ENCODE data around the gene ECE2. TPM values are rescaled to one million over a fixed set of nuclear protein-coding genes. Genes with fewer than 3 reads are reported as not detected.

Gene ECE2
- total and polyA plus RNA-seq, 4 donors = not detected

DNA sequence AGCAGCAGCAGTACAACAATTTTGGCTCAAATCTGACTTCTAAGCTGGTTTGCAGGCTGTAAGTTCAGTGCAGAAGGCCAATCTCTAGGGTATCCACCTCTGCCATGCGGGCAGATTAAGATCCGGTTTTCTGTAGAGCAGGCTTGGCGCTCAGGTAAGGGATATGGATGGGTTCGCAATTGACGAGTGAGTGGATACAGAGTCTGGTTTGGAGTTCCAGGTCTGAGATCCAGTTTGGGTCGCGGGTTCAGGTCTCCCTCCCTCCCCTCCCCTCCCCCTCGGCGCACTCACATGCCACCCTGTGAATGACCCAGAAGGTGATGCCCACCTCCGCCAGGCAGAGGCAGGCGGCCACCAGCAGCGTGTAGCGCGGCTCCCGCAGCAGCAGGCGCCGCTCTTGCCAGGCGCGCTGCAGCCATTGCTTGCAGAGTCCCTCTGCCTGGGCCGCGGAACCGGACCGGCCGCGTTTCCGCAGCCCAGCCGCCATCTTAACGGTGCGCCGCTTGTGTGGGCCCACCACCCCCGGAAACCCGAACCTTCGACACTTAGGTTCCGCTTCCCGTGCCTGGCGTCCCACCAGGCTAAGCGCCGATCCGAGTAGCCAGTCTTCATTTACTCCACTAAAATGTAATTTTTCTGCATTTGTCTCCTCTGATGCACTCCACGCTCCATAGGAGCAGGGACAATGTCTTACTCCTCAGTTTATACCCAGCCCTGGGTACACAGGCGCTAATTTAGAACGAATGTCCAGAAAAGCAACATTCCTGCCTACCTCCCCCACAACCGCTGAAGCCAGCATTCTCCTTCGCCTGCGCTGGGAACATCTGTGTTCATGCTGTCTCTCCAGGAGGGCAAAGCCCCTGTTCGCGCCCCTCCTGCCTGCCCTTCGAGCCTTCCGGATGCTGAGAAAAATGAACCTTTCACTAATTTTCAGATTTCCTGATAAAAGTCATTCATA is 27.1 kb upstream of the ECE2 start, which contains the start of gene ALG3:
Gene ALG3, minus strand, starts transcription at position 509 of the 958 bp plus-strand sequence. Its CDS starts 22 bp downstream, at position 487.
- DNase-seq (peak; percentile 89 to 94), ATAC-seq (ENCODE audit: low FRiP score) (peak; percentile 95)
- Histone ChIP-seq H3K36me3 (ENCODE audit: control insufficient read depth in 1 of 2, insufficient read depth in 2 of 2, low read length in 1 of 2) (peaks cover 2 to 11% of the 10 kb centered on the region in 2 donors), H3K27me3 (ENCODE audit: control insufficient read depth in 1 of 2, insufficient read depth in 2 of 2, low read length in 1 of 2) (no peaks in the 10 kb centered on the region), H3K4me1 (ENCODE audit: control insufficient read depth in 1 of 2, insufficient read depth in 2 of 2, low read length in 2 of 2) (no peaks in the 10 kb centered on the region), H3K9me3 (ENCODE audit: control insufficient read depth, low read length) (no peaks in the 10 kb centered on the region), H3K27ac (ENCODE audit: low read depth in 1 of 2, low read length in 2 of 2) (peak within 1 kb of the TSS in 1 of 2 donors; percentile 8), H3K4me3 (ENCODE audit: low read length in 2 of 2) (peak within 1 kb of the TSS; percentile 70 to 72)
- intact Hi-C loops (cut with DNase I) = loop anchor here (1.0 to 10.0 kb wide), 7 partner anchors 22 to 114 kb away; partner anchors contain the start of genes ABCF3 (in 1 of the 2), DVL3 (in 1 of the 2), EIF2B5 (in 1 of the 2) and PSMD2 (in 1 of the 2)
- WGBS, 2 donors = 0 to 1% methylated on average over 49 of the region's 49 CpGs

GRCh38 chr3:184249412-184250166 is 26.2 kb upstream of the ECE2 start, which contains the start of gene EEF1AKMT4:
EEF1AKMT4 (plus strand) TSS chr3:184249672; CDS start chr3:184249695, 23 bp downstream.
- DNase-seq (peak; percentile 97), ATAC-seq (ENCODE audit: low FRiP score) (peak; percentile 98)
- intact Hi-C loops (cut with DNase I) = loop anchor here (1.0 to 10.0 kb wide), 8 partner anchors 23 to 355 kb away; partner anchors contain the start of genes ABCF3 (in 1 of the 2), DVL3 (in 1 of the 2), EIF2B5 (in 1 of the 2) and PSMD2 (in 1 of the 2)
- Histone ChIP-seq H3K9me3 (ENCODE audit: control insufficient read depth, low read length) (no peaks in the 10 kb centered on the region), H3K27me3 (ENCODE audit: control insufficient read depth in 1 of 2, insufficient read depth in 2 of 2, low read length in 1 of 2) (no peaks in the 10 kb centered on the region), H3K27ac (ENCODE audit: low read depth in 1 of 2, low read length in 2 of 2) (peak within 1 kb of the TSS in 1 of 2 donors; percentile 8), H3K36me3 (ENCODE audit: control insufficient read depth in 1 of 2, insufficient read depth in 2 of 2, low read length in 1 of 2) (peaks cover 2 to 9% of the 10 kb centered on the region in 2 donors), H3K4me3 (ENCODE audit: low read length in 2 of 2) (peak within 1 kb of the TSS; percentile 70 to 72), H3K4me1 (ENCODE audit: control insufficient read depth in 1 of 2, insufficient read depth in 2 of 2, low read length in 2 of 2) (no peaks in the 10 kb centered on the region)
- WGBS, 2 donors = 0% methylated on average over 53 to 54 of the region's 54 CpGs

DNA sequence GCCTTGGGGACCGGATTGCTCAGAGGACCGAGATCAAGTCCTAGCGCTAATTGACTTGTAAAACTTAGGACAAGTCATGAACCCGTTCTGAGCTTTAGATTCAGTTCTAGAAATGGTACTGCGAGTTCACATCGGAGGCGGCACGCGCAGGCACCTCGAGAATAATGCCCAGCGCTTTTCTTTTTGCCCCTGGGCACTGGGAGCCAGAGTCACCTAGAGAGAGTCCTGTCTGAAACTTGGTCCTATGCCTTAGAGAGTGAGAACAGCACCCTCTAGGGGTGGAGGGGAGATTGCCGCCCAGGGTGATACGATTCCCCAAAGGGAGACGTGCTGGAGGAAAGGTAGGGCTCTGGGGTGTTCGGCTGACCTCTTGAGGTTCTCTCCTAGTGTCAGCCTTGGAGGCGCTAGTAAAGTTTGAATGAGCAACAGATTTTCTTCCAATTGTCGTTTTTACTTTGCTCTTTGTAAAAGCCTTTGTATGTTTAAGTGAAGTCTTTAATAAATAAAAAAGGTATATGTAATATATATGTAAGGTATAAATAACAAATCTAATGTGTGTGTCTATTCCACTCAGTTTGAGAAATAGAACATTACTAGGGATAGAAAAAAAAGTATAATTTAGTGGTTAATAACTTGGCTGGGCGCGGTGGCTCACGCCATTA is 25.5 kb upstream of the ECE2 start:
- intact Hi-C loops (cut with DNase I) = loop anchor here in 1 of 2 donors (10.0 kb wide), 1 partner anchor 355 kb away; no protein-coding TSS in a partner anchor
- H3K9me3 ChIP-seq (ENCODE audit: control insufficient read depth, low read length) = no peaks in the 10 kb centered on the region
- peak; percentile 89 to 93 for DNase-seq

DNA sequence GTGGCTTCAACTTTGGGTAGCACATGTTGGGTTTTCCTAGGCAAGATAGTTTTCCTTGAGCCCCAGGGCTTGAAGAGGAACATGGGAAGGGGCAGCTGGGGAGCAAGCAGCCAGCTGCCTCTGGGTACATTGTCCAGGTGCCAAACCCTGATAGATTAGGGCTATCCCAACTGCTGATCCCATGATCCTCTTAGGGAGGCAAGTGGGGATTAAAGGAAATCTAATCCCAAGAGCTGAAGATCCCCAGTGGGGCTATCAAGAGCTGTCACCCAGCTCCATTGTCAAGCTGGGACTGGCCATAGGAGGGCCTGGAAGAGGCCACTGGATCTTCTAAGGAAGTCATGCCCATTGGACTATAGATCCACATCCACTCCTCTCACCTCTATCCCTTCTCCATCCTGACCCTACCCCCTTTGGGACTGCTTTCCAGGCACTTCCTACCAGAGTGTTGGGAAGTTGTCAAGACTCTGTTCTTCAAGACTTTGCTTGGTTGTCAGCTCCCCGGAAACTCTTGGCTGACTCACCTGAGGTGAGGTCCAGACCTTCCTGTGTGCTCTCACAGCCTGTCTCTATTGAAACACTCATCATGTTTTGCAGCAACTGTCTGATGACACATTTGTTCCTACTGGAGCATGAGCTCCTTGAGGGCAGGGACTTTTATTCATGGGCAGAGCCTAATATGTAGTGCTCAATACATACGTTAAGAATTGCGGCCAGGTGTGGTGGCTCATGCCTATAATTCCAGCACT is 20.4 kb upstream of the ECE2 start:
- DNase-seq (peak in 1 of 2 donors; percentile 9), ATAC-seq (ENCODE audit: low FRiP score) (no peak)
- Histone ChIP-seq H3K4me3 (ENCODE audit: low read length in 2 of 2) (no peak overlapping the region), H3K36me3 (ENCODE audit: control insufficient read depth in 1 of 2, insufficient read depth in 2 of 2, low read length in 1 of 2) (no peaks in the 10 kb centered on the region), H3K27ac (ENCODE audit: low read depth in 1 of 2, low read length in 2 of 2) (no peak overlapping the region), H3K9me3 (ENCODE audit: control insufficient read depth, low read length) (no peaks in the 10 kb centered on the region), H3K27me3 (ENCODE audit: control insufficient read depth in 1 of 2, insufficient read depth in 2 of 2, low read length in 1 of 2) (no peaks in the 10 kb centered on the region), H3K4me1 (ENCODE audit: control insufficient read depth in 1 of 2, insufficient read depth in 2 of 2, low read length in 2 of 2) (no peaks in the 10 kb centered on the region)
- 91 to 95% methylated on average over 3 of the region's 3 CpGs for WGBS, 2 donors
- intact Hi-C loops (cut with DNase I) = loop anchor here in 1 of 2 donors (10.0 kb wide), 1 partner anchor 361 kb away; no protein-coding TSS in a partner anchor

More for the DNA sequence above, 25.5 kb upstream of the ECE2 start:
- peak; percentile 91 for ATAC-seq (ENCODE audit: low FRiP score)
- peak overlapping the region; percentile 49 to 70 for H3K4me3 ChIP-seq (ENCODE audit: low read length in 2 of 2)
- H3K27ac ChIP-seq (ENCODE audit: low read depth in 1 of 2, low read length in 2 of 2) = no peak overlapping the region
- no peaks in the 10 kb centered on the region for H3K4me1 ChIP-seq (ENCODE audit: control insufficient read depth in 1 of 2, insufficient read depth in 2 of 2, low read length in 2 of 2)
- WGBS, 2 donors = 13 to 14% methylated on average over 20 of the region's 20 CpGs
- H3K36me3 ChIP-seq (ENCODE audit: control insufficient read depth in 1 of 2, insufficient read depth in 2 of 2, low read length in 1 of 2) = peaks cover 0 to 4% of the 10 kb centered on the region in 2 donors
- no peaks in the 10 kb centered on the region for H3K27me3 ChIP-seq (ENCODE audit: control insufficient read depth in 1 of 2, insufficient read depth in 2 of 2, low read length in 1 of 2)

DNA sequence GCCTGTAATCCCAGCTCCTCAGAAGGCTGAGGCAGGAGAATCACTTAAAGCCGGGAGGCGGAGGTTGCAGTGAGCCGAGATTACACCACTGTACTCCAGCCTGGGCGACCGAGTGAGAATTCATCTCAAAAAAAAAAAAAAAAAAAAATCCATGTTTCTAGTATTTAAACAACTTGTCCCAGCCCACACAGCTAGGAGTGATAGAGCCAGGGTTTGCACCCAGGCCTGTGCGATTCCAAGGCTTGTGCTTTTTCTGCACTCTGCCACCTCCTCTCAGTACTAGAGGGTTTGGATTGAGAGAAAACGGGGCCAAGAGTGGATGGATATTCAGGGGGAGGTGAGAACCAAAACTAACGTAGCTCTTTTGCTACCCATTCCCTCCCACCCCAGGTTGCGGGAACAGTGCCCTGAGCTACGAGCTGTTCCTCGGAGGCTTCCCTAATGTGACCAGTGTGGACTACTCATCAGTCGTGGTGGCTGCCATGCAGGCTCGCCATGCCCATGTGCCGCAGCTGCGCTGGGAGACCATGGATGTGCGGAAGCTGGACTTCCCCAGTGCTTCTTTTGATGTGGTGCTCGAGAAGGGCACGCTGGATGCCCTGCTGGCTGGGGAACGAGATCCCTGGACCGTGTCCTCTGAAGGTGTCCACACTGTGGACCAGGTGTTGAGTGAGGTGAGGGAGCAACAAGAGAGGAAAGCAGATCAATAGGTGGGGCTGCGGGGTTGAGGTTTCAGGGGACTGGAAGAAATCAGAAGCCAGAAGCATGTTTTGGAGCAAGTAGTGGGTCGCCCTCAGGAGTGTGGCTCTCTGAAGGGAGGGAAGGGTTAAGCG is 18.5 kb upstream of the ECE2 start:
- H3K27ac ChIP-seq (ENCODE audit: low read depth in 1 of 2, low read length in 2 of 2) = no peak overlapping the region
- H3K27me3 ChIP-seq (ENCODE audit: control insufficient read depth in 1 of 2, insufficient read depth in 2 of 2, low read length in 1 of 2) = no peaks in the 10 kb centered on the region

GRCh38 chr3:184258926-184259325 is 16.9 kb upstream of the ECE2 start:
- DNase-seq = no peak
- H3K4me3 ChIP-seq (ENCODE audit: low read length in 2 of 2) = no peak overlapping the region
- intact Hi-C loops (cut with DNase I) = loop anchor here in 1 of 2 donors (10.0 kb wide), 1 partner anchor 364 kb away; no protein-coding TSS in a partner anchor
- H3K36me3 ChIP-seq (ENCODE audit: control insufficient read depth in 1 of 2, insufficient read depth in 2 of 2, low read length in 1 of 2) = no peaks in the 10 kb centered on the region
- H3K27ac ChIP-seq (ENCODE audit: low read depth in 1 of 2, low read length in 2 of 2) = no peak overlapping the region
- peaks cover 0 to 2% of the 10 kb centered on the region in 2 donors for H3K27me3 ChIP-seq (ENCODE audit: control insufficient read depth in 1 of 2, insufficient read depth in 2 of 2, low read length in 1 of 2)
- WGBS, 2 donors = 84 to 91% methylated on average over 5 of the region's 5 CpGs
- no peak for ATAC-seq (ENCODE audit: low FRiP score)
- H3K9me3 ChIP-seq (ENCODE audit: control insufficient read depth, low read length) = no peaks in the 10 kb centered on the region
- no peaks in the 10 kb centered on the region for H3K4me1 ChIP-seq (ENCODE audit: control insufficient read depth in 1 of 2, insufficient read depth in 2 of 2, low read length in 2 of 2)

More for the DNA sequence above, 18.5 kb upstream of the ECE2 start:
- WGBS, 2 donors = 94% methylated on average over 23 of the region's 23 CpGs
- no peaks in the 10 kb centered on the region for H3K36me3 ChIP-seq (ENCODE audit: control insufficient read depth in 1 of 2, insufficient read depth in 2 of 2, low read length in 1 of 2)
- H3K4me1 ChIP-seq (ENCODE audit: control insufficient read depth in 1 of 2, insufficient read depth in 2 of 2, low read length in 2 of 2) = no peaks in the 10 kb centered on the region
- no peak overlapping the region for H3K4me3 ChIP-seq (ENCODE audit: low read length in 2 of 2)
- no peaks in the 10 kb centered on the region for H3K9me3 ChIP-seq (ENCODE audit: control insufficient read depth, low read length)
- intact Hi-C loops (cut with DNase I) = loop anchor here in 1 of 2 donors (10.0 kb wide), 1 partner anchor 362 kb away; no protein-coding TSS in a partner anchor
- ATAC-seq (ENCODE audit: low FRiP score) (no peak), DNase-seq (no peak)

GRCh38 chr3:184259396-184259877 is 16.4 kb upstream of the ECE2 start:
- H3K27me3 ChIP-seq (ENCODE audit: control insufficient read depth in 1 of 2, insufficient read depth in 2 of 2, low read length in 1 of 2) = peaks cover 0 to 2% of the 10 kb centered on the region in 2 donors
- H3K36me3 ChIP-seq (ENCODE audit: control insufficient read depth in 1 of 2, insufficient read depth in 2 of 2, low read length in 1 of 2) = no peaks in the 10 kb centered on the region
- ATAC-seq (ENCODE audit: low FRiP score) (no peak), DNase-seq (no peak)
- H3K4me3 ChIP-seq (ENCODE audit: low read length in 2 of 2) = peak overlapping the region in 1 of 2 donors; percentile 13
- 6 to 12% methylated on average over 28 of the region's 28 CpGs for WGBS, 2 donors
- no peaks in the 10 kb centered on the region for H3K9me3 ChIP-seq (ENCODE audit: control insufficient read depth, low read length)
- no peak overlapping the region for H3K27ac ChIP-seq (ENCODE audit: low read depth in 1 of 2, low read length in 2 of 2)
- intact Hi-C loops (cut with DNase I) = loop anchor here in 1 of 2 donors (10.0 kb wide), 1 partner anchor 365 kb away; no protein-coding TSS in a partner anchor
- H3K4me1 ChIP-seq (ENCODE audit: control insufficient read depth in 1 of 2, insufficient read depth in 2 of 2, low read length in 2 of 2) = no peaks in the 10 kb centered on the region

Data from aorta (tissue), 5 donors.